DMS79 treated with DMSO at 0.1 percent for 48 hours (cell line): ENCODE results near the gene METTL14.

Experiments used
- DNase-seq: peaks from one replicate; lab custom pipeline; 2025; lab: John Stamatoyannopoulos, UW

Gene METTL14

DNA sequence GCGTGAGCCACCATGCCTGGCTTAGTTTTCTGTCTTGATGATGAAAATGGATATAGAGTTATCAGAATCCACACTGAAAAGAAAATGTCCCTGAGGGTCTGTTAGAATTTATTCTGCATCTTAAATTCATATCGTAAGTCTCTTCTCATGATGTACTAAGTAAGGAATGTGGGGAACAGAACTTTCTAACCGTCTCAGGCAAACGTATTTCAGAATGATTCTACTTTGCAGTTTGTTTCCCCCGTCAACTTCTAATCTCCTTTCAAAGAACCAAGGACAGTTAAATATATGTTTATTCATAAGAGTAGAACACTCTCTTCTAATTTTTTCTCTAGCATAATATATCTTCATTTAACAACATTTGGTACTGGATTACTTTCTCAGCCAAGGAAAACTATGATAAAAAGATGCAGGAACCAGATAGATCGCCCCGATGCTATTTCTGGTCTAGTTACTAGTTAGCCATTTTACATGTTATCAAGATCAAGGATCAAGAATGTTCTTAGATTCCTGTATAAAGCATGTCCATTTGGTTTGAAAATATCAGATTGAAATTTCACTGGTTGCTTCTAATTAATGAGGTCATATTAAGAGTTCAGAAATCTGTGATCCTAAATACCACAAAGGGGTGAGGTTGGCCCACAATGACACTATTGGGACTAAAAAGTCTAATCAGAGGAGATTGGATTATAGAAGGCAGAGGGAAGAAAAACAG is 49.5 kb downstream of the METTL14 start:
- no peak for DNase-seq

DNA sequence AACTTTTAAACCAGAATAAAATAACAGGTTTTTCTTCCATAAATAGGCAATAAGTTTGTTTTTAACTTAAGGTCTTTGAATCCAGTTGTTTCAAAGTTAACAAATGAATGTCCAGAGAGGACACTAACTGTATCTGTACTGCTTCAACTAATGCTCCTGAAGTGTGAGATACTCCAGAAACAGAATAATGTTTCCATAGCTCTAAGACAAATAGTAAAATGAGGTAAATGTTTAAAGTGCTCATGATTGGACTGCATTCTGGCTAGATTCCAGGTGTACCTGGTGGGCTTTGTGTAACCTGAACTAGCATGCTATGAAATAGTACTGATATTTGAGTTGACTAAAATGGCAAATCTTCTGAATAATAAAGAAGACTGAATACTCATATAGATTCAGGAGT is 51.7 kb downstream of the METTL14 start:
- no peak for DNase-seq

DNA sequence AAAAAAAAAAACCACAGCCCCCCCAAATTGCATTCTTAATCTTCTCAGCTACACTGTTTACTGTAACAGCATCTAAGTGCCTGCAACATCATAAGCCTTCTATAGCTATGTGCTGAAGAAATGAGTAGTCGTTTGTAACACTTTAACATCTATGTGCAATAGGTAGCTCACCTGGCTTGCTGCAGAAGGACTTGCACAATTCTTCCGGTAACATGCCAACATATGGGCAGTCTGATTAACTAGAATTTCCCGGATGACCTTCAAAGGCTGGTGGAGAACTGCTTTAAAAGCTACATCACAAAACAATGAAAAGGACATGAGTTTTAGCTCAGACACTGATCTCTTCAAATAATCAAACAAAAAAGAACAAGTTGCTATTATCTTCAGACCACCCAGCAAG is 52.9 kb downstream of the METTL14 start:
- no peak for DNase-seq

DNA sequence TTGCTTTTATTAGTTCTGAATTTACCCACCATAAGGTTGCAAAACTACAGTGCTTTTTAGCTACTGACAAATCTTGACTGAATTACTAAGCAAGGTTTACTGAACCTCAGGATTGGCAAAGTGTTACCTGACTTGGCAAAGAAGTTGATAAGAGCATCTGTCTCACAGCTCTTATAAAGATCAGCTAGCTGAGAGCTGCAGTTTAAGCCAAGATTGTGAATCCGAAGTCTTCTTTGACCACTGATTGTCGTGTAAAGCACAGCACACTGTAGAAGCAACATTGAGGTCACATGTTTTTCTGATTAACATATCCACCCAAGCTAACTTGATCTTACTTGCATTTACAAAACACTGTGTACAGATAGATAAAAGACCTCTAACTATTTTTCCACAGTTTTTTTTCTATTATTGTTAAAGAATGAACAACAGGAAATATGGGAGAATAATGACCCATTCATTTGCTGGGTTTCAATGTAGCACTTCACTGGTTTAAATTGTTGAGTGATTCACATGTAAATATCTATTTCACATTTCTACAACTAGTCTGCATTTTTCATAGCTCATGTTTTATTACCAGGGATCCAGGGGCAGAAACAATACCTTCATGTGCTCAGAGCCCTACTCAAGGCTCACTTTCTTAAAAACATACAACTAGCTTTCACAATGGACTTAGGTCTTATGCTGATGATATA is 54.0 kb downstream of the METTL14 start:
- no peak for DNase-seq

DNA sequence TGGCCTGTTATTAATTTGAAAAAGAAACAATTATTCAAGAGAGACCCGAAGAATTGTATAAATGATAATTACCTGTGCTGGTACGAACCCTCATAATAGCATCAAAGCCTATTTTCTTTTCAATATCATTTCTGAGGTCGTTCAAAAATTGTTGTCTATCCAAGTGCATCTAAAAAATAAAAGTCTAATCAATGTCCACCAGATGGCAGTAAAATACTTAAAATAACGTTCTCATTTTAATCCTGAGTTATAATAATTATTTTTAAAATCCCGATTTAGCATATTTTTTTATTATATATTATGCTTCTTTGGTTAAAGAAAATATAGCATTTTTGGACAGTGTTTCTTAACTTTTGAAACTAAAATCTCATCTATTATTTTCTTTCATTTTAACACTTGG is 55.7 kb downstream of the METTL14 start:
- DNase-seq = no peak

DNA sequence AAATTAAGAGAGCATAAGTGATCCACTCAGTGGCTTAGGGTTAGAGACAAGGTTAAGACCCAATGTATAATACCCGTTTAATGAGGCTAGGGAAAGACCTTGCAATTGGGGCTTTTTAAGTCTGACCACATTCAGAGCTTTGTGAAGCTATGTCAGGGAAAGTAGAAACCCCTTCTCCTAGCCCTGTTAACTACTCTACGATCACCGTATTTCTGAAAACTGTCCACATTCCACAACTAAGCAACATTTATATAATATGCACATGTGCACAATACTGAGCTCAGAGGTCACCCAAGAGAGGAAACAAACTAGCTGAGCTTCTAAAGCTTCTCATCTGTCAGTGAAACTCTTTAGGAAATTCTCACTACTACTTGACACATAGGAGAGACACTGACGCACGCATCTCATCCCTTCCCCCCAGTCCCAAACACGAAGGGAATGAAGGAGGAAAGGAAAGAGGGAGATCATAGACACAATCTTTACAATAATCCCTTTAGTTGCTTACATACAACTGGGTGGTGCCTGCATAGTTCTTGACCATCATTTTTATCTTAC is 56.2 kb downstream of the METTL14 start:
- no peak for DNase-seq

DNA sequence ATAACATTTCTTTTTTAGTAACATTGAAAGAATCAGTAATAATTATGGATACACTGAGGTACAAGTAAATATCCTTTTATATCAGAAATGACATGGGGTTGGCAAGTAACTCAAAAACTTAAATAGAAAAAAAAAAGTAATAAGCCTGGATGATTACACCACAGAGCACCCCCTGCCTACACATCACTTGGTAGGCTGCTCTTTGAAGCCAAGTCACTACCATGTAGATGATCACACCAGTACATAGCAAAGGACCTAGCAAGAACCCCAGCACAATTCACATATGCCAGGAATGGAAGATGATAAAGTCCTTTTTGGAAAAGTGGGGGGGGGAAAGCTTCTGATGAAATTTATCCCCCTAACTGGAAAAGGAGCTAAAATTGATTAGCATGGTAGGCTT is 56.9 kb downstream of the METTL14 start:
- no peak for DNase-seq

DNA sequence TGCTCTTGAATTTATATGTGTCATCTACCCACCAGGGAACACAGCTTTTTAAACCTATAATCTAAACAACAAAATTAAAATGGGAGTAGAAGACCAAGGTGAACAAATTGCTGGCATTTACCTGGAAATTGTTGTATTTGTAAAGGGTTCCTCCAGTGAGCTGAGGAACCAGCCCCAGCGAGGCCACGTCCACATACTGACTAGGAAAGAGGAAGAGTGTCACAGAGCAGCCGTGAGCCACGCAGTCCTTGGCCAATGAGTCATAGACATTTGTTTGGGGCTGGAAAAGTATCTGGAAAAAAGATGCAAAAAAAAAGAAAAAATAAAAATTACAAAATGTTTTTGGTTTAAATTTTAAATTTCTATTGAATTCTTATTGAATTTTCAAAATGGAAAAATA is 58.7 kb downstream of the METTL14 start:
- no peak for DNase-seq

DNA sequence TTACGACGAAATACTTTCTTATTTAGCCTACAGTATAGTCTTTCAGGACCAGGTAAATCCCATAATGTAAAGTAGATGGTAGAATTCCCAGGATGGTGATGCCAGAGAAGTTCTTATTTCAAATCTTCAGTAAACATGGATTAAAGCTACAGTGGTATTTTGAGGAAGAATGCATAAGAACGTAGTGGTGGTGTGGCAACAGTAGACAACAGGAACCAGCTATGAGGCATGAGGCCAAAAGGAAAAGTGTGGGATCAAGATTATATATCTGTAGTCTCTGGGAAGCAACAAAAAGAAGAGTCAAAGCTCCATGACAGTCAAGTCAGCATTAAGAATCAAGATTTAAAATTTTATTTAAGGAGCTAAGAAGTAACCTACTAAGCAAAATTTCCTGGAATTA is 60.2 kb downstream of the METTL14 start:
- no peak for DNase-seq

DNA sequence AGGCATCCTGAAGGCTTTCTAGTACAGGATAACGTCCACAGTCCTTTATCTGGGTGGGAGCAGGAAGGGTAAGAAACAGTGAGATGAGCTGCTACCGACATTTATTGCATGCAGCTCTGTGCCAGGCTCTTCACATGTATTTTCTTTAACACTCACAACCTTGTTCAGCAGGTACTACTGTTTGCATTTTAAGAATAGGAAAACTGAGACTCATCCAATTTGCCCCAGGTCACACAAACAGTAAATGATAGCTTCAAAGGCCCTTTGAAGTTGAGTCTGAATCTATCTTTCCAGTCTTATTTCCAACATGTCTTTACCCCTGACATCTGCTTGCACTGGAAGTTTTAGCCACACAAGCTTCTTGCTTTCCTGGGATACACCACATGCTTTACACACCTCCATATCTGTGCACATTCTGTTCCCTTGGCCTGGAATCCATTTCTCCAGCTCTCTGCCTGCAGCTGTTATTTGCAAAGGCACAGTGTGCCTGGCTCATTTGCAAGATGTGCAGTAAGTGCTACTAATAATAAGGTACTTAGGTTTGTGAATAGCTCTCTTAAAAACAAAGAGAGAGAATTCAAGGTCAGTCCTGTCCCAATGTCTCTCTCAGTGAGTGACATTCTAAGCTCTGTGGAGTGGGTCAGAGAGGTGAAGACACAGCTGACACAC is 61.2 kb downstream of the METTL14 start:
- DNase-seq = no peak

DNA sequence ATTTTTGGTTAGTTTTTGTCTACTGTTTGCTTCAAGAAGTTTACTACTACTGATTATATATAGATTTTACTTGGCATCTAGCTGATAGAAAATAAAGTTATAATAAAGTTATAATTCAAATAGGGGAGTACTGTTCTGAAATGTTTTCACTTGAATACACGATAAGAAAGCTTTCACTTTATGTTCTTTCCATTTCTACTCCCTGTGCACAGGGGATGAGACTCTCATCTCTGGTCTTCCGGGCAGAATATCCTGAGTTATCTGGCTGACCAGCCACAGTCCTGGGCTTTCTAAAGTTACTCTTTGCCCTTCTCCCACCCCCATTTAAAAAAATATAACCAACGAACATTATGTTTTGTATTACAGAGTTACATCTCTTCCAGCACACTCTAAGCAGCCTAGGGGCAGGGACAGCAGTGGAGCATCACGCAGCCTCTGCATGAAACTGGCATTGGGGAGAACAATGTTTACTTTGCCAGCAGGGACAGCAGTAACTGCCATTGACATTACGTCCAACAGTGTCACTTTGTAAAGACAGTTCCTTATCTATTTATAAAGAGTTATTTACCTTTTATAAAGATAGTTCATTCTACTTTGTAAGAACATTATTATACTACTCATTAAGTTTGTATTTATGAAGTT is 64.3 kb downstream of the METTL14 start:
- no peak for DNase-seq

DNA sequence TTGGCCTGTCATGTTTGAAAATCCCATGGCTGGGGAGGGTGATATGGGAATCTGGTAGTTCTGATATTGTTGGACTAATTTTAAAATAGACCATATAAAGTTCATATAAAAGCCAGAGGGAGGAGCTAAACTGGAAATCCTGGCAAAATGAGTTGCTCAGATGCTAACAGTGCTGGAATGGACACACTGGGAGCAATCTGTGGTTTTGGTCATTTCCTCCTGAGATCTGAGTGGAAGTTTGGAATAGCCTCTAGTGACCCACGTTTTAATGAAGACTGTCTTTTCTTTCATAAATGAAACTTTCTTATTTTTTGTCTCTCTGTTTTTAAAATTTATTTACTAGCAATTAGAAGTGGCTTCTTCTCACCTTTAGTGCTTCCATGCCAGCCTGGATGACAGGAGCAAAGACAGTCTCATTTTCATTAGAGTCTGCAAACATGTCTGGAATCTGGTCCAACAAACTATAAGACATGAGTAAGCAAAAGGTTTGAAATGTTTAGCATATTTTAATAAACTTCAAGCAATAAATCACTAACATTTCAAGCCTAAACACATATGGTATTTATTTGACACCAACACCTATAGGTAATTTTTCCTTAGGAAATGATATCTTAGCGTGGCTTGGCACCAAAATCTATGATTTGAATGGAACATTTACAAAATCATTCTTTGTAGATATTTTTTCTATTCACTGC is 66.6 kb downstream of the METTL14 start:
- no peak for DNase-seq

DNA sequence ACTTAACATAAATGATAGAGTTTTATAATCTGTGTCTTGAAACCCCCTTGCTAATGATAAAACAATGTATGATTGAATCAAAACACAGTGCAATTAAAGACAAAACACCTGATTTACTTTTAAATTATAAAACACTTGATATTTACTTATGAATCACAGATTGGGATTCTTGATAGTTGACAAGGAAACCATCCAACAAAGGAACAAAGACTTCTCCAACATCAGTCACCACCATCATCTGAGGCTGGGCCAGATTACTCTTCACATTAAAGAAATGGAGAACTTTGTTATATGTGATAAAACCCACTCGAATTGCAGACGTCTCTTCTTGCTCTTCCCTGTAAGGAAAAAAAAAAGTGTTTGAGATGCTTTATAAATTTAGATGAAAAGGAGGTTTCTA is 67.4 kb downstream of the METTL14 start:
- DNase-seq = no peak

DNA sequence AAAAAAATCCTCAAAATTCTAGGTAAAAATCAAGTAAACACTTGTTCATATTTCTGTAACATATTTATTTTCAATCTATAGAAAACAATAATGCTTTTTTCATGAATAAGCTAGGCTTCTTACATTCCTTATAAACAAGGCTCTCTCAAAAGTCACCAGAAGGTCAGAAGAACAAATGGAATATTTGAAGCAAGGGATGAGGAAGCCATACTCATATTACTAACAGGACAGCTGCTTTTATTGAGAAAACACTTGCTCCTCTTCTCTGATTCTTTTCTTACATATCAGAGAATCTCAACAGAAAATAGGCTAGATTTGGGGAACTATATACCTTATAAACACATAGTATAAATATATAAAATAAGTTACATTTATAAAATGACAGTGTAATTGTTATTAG is 67.9 kb downstream of the METTL14 start:
- DNase-seq = no peak

DNA sequence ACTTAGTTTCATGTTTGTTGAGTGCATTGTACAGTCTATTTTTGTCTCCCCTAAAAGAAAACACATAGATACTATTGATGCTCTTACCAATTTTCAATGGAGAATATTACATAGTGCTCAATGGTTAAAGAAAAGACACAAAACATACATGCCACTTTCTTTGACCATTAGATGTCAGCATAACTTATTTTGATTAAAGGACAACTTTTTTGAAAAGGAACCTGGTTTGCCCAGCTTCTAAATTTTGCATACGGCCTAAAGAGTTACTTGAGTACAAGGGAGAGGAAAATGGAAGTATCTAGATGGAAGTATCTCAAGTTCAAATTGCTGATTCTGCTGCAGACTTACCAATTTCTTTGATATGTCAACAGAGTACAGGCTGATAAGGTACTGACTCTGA is 68.5 kb downstream of the METTL14 start:
- DNase-seq = no peak

DNA sequence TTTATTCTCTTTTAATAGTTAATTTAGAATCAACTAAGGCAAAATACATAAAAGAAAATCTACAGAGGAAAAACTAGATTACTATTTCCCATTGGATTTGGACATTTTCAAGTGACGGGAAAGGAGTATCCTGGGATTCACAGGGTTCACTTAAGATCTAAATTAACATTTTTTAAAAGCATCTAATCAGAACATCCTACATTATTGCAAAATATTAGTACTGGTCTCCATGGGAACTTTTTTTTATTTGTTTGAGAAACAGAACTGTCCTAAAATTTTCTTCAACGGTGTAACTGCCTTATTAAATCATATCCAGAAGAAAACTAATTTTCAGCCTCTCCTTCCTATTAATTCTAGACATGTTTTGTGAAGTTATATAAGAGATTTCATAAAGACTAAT is 69.7 kb downstream of the METTL14 start:
- no peak for DNase-seq

DNA sequence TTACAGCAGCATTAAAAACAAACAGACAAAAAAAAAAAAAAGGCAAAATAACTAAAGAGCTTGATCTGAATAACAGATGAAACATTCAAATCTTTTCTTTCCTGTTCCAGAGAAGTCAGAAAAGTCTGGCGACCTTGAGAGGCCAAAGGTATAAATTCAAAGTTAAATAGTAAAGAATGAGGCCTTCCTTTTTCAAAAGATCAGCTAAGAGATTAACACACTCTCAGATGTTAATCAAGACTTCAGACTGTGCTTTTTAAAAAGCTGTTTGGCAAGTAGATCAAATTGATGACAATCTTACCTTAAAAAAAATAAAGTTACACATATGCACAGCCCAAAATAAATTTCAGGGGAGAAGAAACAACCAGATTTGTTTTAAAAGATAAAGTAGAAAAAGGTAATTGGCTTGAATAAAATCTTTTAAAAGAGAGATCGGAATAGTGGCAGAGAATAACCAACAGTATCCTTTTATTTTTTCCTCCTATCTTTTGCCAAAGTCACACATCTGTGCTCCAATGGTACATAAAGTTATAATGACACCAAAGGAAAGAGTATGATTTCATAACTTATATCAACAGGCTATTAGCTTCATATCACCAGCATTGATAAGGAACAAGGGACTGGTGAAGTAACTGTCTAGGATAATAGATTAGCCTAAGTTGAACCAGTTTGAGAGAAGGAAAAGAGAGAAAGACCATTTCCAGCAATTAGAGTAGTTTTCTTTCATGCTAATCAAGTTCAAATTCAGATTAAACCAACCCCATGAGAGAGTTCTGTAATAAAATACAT is 70.4 kb downstream of the METTL14 start:
- DNase-seq = no peak

DNA sequence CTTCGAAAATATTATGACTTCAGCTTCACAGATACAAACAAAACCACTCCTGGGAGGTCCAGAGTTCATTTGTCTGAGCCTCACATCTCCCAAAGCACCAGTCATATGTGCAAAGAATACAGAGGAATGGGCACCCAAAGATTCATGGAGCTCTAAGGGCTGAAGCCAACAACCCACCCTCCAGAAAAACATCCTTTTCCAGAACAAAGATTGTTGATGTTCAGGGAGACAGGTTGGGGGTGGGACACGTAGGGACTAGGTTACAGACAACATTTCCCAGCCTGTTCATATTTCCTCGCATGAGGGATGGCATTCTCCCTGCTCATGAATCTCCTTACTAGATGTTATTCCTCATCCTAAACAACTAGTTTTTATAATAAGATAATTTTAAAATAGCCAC is 71.2 kb downstream of the METTL14 start:
- no peak for DNase-seq

DNA sequence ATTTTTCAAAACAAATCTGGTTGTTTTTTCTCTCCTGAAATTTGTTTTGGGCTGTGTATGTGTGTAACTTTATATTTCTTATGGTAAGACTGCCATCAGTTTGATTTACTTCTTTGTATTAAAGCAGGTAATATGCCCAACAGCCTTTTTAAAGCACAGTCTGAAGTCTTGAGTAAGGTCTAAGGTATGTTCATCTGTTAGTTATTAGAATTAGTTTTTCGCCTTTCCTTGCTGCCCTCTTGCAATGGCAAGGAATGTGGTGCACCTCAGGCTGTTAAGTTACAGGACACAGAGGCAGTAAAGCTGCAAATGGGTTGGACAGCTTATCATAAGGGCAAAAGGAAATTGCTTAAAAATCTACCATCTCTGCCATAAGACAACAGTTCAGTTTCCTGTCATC is 71.8 kb downstream of the METTL14 start:
- DNase-seq = no peak

DNA sequence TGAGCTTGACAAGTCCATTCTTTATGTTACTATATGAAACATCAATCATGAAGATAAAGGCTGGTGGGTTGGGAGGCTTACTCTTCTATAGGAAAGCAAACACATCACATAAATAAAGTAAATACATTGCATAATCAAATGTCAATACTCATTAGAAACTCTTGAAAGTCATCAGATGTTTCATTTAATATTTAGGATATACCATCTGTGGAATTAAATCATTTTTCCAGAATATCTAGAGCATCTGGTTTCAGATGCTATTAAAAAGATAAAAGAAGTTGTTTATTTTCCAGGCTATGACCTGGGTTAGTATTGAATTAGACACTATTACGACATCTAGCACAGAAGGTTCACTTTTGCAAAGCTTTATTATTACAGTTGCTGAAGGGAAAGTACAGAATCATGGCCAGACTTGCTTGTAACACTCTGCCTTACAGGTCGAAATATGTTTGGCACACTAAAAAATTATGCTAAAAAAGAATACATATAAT is 72.6 kb downstream of the METTL14 start:
- DNase-seq = no peak

DNA sequence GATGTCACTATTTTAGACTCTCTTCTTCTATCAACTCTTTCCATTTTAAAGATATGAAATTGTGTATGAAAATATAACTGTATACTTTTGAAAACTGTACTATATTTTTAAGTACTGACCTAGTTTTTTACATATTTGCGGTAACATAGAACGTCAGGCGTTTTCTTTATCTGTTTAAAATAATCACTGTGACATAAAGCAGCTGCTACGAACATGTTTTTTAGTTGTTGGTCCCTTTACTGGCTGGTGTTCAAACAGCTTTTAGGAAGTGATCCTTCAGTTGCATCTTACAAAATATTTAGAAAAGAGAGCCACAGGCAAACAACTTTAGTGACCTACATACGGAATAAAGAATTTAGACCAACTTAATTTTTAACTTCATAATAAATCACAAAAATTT is 73.1 kb downstream of the METTL14 start:
- DNase-seq = no peak
